ENCODE data around the gene THADA. TPM values are rescaled to one million over a fixed set of nuclear protein-coding genes. Genes with fewer than 3 reads are reported as not detected.

THADA gene
- total RNA-seq, 1 experiment from 2014 or later: 27.5 TPM

- CTCF ChIA-PET: interaction anchor here (0.7 to 3.0 kb wide), 8 partner anchors 9 to 272 kb away, joined by 3 to 32 read pairs (median 7); partner anchors contain the start of gene THADA
- Mint-ChIP-seq H3K4me1 (peaks cover 12% of the 10 kb centered on the region), H3K27me3 (ENCODE audit: low read depth) (no peaks in the 10 kb centered on the region)
Observed at GRCh38 chr2:43605851-43606250, 10.0 kb upstream of the THADA start.

More at GRCh38 chr2:43605851-43606250, 10.0 kb upstream of the THADA start:
- ATAC-seq (no peak), DNase-seq (ENCODE audit: low spot score) (no peak)
- POLR2A ChIA-PET: interaction anchor here (1.0 to 1.2 kb wide), 2 partner anchors 9 to 292 kb away, joined by 3 read pairs; no protein-coding TSS in a partner anchor
- no peak for TF ChIP-seq ZNF532 (CRISPR knock-in tag; IDR thresholded peaks at IDR 0.05; ENCODE audit: borderline replicate concordance)
- TF ChIP-seq ZNF425 (CRISPR knock-in tag; conservative IDR thresholded peaks at IDR 0.05): no peak
- no peak for TF ChIP-seq ZBTB43 (CRISPR knock-in tag; IDR thresholded peaks at IDR 0.05)
- TF ChIP-seq IRF2 (CRISPR knock-in tag; IDR thresholded peaks at IDR 0.05; ENCODE audit: borderline replicate concordance, low read depth): no peak
- no peak for TF ChIP-seq CBFB (CRISPR knock-in tag; IDR thresholded peaks at IDR 0.05; ENCODE audit: low read depth)
- TF ChIP-seq SOX15 (CRISPR knock-in tag; IDR thresholded peaks at IDR 0.05): no peak
- no peak for TF ChIP-seq MXD4 (CRISPR knock-in tag; IDR thresholded peaks at IDR 0.05; ENCODE audit: borderline replicate concordance)
- TF ChIP-seq AR (CRISPR knock-in tag; IDR thresholded peaks at IDR 0.05): no peak
- no peak for TF ChIP-seq GABPB1 (CRISPR knock-in tag; IDR thresholded peaks at IDR 0.05)
- Mint-ChIP-seq H3K9me3 (no peaks in the 10 kb centered on the region), H3K4me3 (no peak overlapping the region), H3K27ac (no peak overlapping the region), H3K36me3 (no peaks in the 10 kb centered on the region)
